Endothelial cell of umbilical vein (primary cell): ENCODE measurements around the gene ANGEL2. TPM values are rescaled to one million over a fixed set of nuclear protein-coding genes. Genes with fewer than 3 reads are reported as not detected.

Experiments
- BruUV-seq: library from RNA; stranded (reverse); fragments of 400-500 nt; replicated peaks from 2 replicates; lab custom pipeline; 2021; lab: Mats Ljungman, UMichigan
- CTCF ChIA-PET: fragments of 300-600, 350-600 bp; sonication (Branson Sonifier 250); formaldehyde crosslinking; loops from one replicate; lab custom pipeline; 2021; ENCODE audit warnings: antibody characterized with exemption, inconsistent platforms; lab: Charles Lee
- POLR2A ChIA-PET: fragments of 300-600, 350-600 bp; sonication (Branson Sonifier 250); formaldehyde crosslinking; loops from one replicate; lab custom pipeline; 2021; ENCODE audit warnings: antibody characterized with exemption, inconsistent platforms; lab: Charles Lee
- DNase-seq: peaks from one replicate; pipeline ENCODE4 v3.0.0-alpha.2; 2011; ENCODE audit warnings: low read depth, low spot score
- FAIRE-seq: peaks from 2 replicates; lab custom pipeline; 2011; peaks lifted over from hg19 to GRCh38; lab: Jason Lieb, UNC
- H2AFZ ChIP-seq: 2 replicates; pipeline ENCODE4 v1.6.0; 2012; ENCODE audit warnings: low read depth, low read length, control low read depth, inconsistent platforms
- H3K27ac ChIP-seq: 2 replicates; pipeline ENCODE4 v1.5.1; 2011; ENCODE audit warnings: low read depth, mild to moderate bottlenecking, control low read depth, low read length, moderate library complexity; ENCODE audit not compliant: insufficient read depth
- H3K27me3 ChIP-seq, 2 experiments: 2 replicates each; pipeline versions ENCODE4 v1.6.0 to v1.6.1; 2011; ENCODE audit warnings: low read length in 2 of 2, mixed read lengths in 1 of 2; ENCODE audit not compliant: control insufficient read depth in 2 of 2, insufficient read depth in 2 of 2
- H3K36me3 ChIP-seq, 2 experiments: 2 replicates in 1 of 2; 3 replicates in 1 of 2; pipeline ENCODE4 v1.5.1; 2011; ENCODE audit warnings: low read length in 2 of 2, mild to moderate bottlenecking in 1 of 2, moderate library complexity in 1 of 2; ENCODE audit not compliant: control insufficient read depth in 2 of 2, insufficient read depth in 2 of 2; ENCODE audit errors: extremely low read depth in 1 of 2
- H3K4me1 ChIP-seq: 3 replicates; pipeline ENCODE4 v1.5.1; 2011; ENCODE audit warnings: mild to moderate bottlenecking, low read length; ENCODE audit not compliant: control insufficient read depth, insufficient read depth; ENCODE audit errors: extremely low read depth
- H3K4me2 ChIP-seq: 2 replicates; pipeline ENCODE4 v1.6.1; 2011; ENCODE audit warnings: low read length, control low read depth, mixed read lengths; ENCODE audit not compliant: insufficient read depth
- H3K4me3 ChIP-seq, 3 experiments: fragments of 200-600 bp in 1 of 3; sonication (generic), shearing (Covaris generic) in 1 of 3; replicated peaks in 1 of 3; 2 replicates each; pipeline ENCODE4 v1.5.1; 2011 to 2016; ENCODE audit warnings: control low read depth in 3 of 3, low read length in 3 of 3, mild to moderate bottlenecking in 2 of 3, inconsistent platforms in 1 of 3, low read depth in 1 of 3, moderate library complexity in 1 of 3; ENCODE audit not compliant: insufficient read depth in 1 of 3
- H3K79me2 ChIP-seq: 2 replicates; pipeline ENCODE4 v1.6.0; 2012; ENCODE audit warnings: low read length, inconsistent platforms; ENCODE audit not compliant: control insufficient read depth, insufficient read depth
- H3K9ac ChIP-seq: replicated peaks from 2 replicates; pipeline ENCODE3; 2011; ENCODE audit warnings: low read length, control low read depth; ENCODE audit not compliant: insufficient read depth; ENCODE audit errors: extremely low read depth
- H3K9me1 ChIP-seq: replicated peaks from 3 replicates; pipeline ENCODE4 v1.6.0; 2011; ENCODE audit warnings: mild to moderate bottlenecking, low read length; ENCODE audit not compliant: control insufficient read depth, insufficient read depth; ENCODE audit errors: extremely low read depth
- H3K9me3 ChIP-seq: replicated peaks from 2 replicates; pipeline ENCODE4 v1.5.1; 2012; ENCODE audit warnings: low read length, inconsistent platforms; ENCODE audit not compliant: control insufficient read depth, insufficient read depth
- H4K20me1 ChIP-seq: replicated peaks from 2 replicates; pipeline ENCODE3; 2011; ENCODE audit warnings: mild to moderate bottlenecking, low read length; ENCODE audit not compliant: control insufficient read depth, insufficient read depth; ENCODE audit errors: extremely low read depth
- EZH2 ChIP-seq: IDR thresholded peaks from 2 replicates; pipeline ENCODE4 v1.6.1; 2012; ENCODE audit warnings: borderline replicate concordance, low read depth, mild to moderate bottlenecking, moderate library complexity, low read length, inconsistent platforms; ENCODE audit not compliant: severe bottlenecking
- FOS ChIP-seq: IDR thresholded peaks from 2 replicates; pipeline ENCODE4 v1.6.1; 2011; ENCODE audit warnings: mild to moderate bottlenecking, low read length, moderate library complexity, borderline replicate concordance; ENCODE audit not compliant: insufficient read depth
- GATA2 ChIP-seq: IDR thresholded peaks from 2 replicates; pipeline ENCODE4 v1.7.0; 2011; ENCODE audit warnings: low read depth, mild to moderate bottlenecking, moderate library complexity, mixed read lengths, low read length; ENCODE audit not compliant: insufficient read length, insufficient read depth
- JUN ChIP-seq: IDR thresholded peaks from 2 replicates; pipeline ENCODE4 v1.6.1; 2011; ENCODE audit warnings: borderline replicate concordance, low read depth; ENCODE audit not compliant: insufficient read length, insufficient read depth
- MYC ChIP-seq: IDR thresholded peaks from one replicate; pipeline ENCODE4 v1.6.1; 2011; ENCODE audit warnings: mild to moderate bottlenecking, low read depth, low read length
- POLR2A ChIP-seq: IDR thresholded peaks from 2 replicates; pipeline ENCODE4 v1.6.1; 2012; ENCODE audit warnings: low read depth, mild to moderate bottlenecking, control low read depth, low read length
- POLR2AphosphoS5 ChIP-seq: IDR thresholded peaks from 2 replicates; pipeline ENCODE4 v1.6.1; 2012; ENCODE audit warnings: low read depth, mild to moderate bottlenecking, control low read depth, low read length, moderate library complexity; ENCODE audit not compliant: insufficient read depth
- dilution Hi-C: fragments of 300-500 bp; cut with MboI; formaldehyde crosslinking; loops from one replicate; pipeline ENCODE4 v1.15.0; 2019; ENCODE audit warnings: low sequenced_read_pairs; ENCODE audit not compliant: extremely low pct_ligation_motif_present
- intact Hi-C: fragments of 100-400 bp; cut with micrococcal nuclease; formaldehyde crosslinking; loops from one replicate; pipeline ENCODE4 v1.10.0; 2022
- polyA plus RNA-seq, 4 experiments: library from polyadenylated mRNA; depleted of rRNA in 3 of 4; stranded (reverse) in 3 of 4; unstranded in 1 of 4; fragments of >200 nt; gene quantifications; 2 replicates each; pipeline versions ENCODE4 v1.2.1 to v1.2.3, GENCODE V29; 2011 to 2012; ENCODE audit warnings: missing spikeins in 1 of 4
- total RNA-seq: library from RNA; stranded (reverse); gene quantifications from 2 replicates; pipeline ENCODE4 v1.2.3, GENCODE V29; 2021
- TF ChIP-seq, protein P1 (sequence below), 2 donors: IDR thresholded peaks; 1 replicate in 1 of 2; 2 replicates in 1 of 2; pipeline ENCODE4 v1.5.1; 2011; ENCODE audit warnings: low read length in 2 of 2, mild to moderate bottlenecking in 2 of 2, moderate library complexity in 2 of 2, control low read depth in 1 of 2, inconsistent platforms in 1 of 2, low read depth in 1 of 2; ENCODE audit not compliant: insufficient read depth in 1 of 2; ENCODE audit errors: extremely low read depth in 1 of 2
- TF ChIP-seq, protein P2 (sequence below): IDR thresholded peaks from 2 replicates; pipeline ENCODE4 v1.6.1; 2011; ENCODE audit not compliant: insufficient read depth, insufficient read length

The ANGEL2 gene
- total and polyA plus RNA-seq, 2 donors (not counting 3 experiments of a cell fraction or from before 2014, with no cell fraction given): 11.9 to 39.1 TPM

DNA sequence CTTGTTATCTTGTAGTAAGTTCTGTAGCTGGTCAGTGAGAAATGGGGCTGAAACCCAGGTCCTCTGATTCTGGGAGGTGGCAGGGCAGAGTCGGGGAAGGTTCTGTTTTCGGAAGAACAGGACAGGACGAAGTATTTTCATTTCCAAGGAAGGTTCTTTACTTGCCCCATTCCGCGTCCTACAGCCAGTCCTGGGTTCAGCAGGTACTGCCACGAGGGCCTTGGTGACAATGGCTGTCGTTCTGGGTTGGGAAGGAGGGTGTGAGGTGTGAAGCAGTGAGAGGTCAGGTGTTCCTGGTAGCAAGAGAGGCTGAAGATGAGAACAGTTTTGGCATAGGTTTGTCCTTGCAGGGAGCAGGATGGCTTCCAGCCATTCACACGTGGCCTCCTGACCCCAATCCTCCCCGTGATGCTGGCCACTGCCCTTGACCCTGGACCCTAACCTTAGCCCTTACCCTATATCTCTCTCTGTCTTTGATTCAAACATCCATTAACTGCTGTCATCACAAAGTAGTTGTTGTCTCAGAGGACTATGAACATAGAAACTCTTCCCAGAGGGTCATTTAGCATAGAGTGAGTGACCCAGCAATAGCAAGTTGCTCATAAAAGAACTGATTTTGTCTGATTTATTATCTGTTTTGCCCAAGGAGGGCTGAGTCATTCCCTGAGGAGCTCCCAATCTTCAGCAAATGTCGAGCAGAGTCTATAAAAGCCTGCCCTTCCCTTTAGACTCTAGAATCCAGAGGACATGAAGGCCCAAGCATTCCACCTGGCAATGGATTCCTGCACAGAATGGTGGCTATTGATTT is 40.4 kb downstream of the ANGEL2 start:
- H3K79me2 ChIP-seq: no peaks in the 10 kb centered on the region
- H3K4me3 ChIP-seq: no peak overlapping the region
- no peak overlapping the region for H3K27ac ChIP-seq
- H3K9me3 ChIP-seq: no peaks in the 10 kb centered on the region
- no peaks in the 10 kb centered on the region for H3K27me3 ChIP-seq
- POLR2A ChIA-PET: no interaction called here
- no peaks in the 10 kb centered on the region for H4K20me1 ChIP-seq
- H3K36me3 ChIP-seq: no peaks in the 10 kb centered on the region
- no peaks in the 10 kb centered on the region for H3K4me1 ChIP-seq
- FAIRE-seq (no peak), DNase-seq (no peak)
- no peak overlapping the region for H2AFZ ChIP-seq
- intact Hi-C loops: no loop called here
- no peak overlapping the region for H3K9ac ChIP-seq
- dilution Hi-C loops: no loop called here
- CTCF ChIA-PET: no interaction called here
- H3K4me2 ChIP-seq: no peak overlapping the region
- BruUV-seq: no TSS peak
- no peaks in the 10 kb centered on the region for H3K9me1 ChIP-seq
- no peak for TF ChIP-seq EZH2
- no peak for TF ChIP-seq POLR2A
- TF ChIP-seq, protein P1, sequence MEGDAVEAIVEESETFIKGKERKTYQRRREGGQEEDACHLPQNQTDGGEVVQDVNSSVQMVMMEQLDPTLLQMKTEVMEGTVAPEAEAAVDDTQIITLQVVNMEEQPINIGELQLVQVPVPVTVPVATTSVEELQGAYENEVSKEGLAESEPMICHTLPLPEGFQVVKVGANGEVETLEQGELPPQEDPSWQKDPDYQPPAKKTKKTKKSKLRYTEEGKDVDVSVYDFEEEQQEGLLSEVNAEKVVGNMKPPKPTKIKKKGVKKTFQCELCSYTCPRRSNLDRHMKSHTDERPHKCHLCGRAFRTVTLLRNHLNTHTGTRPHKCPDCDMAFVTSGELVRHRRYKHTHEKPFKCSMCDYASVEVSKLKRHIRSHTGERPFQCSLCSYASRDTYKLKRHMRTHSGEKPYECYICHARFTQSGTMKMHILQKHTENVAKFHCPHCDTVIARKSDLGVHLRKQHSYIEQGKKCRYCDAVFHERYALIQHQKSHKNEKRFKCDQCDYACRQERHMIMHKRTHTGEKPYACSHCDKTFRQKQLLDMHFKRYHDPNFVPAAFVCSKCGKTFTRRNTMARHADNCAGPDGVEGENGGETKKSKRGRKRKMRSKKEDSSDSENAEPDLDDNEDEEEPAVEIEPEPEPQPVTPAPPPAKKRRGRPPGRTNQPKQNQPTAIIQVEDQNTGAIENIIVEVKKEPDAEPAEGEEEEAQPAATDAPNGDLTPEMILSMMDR (IDR thresholded peaks at IDR 0.05; ENCODE audit: extremely low read depth in 1 of 2, insufficient read depth in 1 of 2, low read depth in 1 of 2, low read length in 2 of 2): no peak
- TF ChIP-seq GATA2: no peak
- TF ChIP-seq JUN: no peak
- TF ChIP-seq FOS: no peak
- TF ChIP-seq, protein P2, sequence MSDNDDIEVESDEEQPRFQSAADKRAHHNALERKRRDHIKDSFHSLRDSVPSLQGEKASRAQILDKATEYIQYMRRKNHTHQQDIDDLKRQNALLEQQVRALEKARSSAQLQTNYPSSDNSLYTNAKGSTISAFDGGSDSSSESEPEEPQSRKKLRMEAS: no peak
- TF ChIP-seq POLR2AphosphoS5: no peak
- TF ChIP-seq MYC: no peak
